CD4-positive, alpha-beta T cell (primary cell): ENCODE results near the gene NSFL1C. TPM values are rescaled to one million over a fixed set of nuclear protein-coding genes. Genes with fewer than 3 reads are reported as not detected.

Experiments used
- ATAC-seq: fragments of 200-7000 bp; cut with Tn5 transposase; one replicate; pipeline ENCODE4 v1.10.0; 2022; ENCODE audit warnings: mild to moderate bottlenecking; ENCODE audit not compliant: poor library complexity
- CTCF ChIA-PET: fragments of 350-600 bp; sonication (Branson Sonifier 250); formaldehyde crosslinking; loops from one replicate; lab custom pipeline; 2021; ENCODE audit warnings: antibody characterized with exemption, inconsistent platforms; lab: Charles Lee
- POLR2A ChIA-PET: fragments of 350-600 bp; sonication (Branson Sonifier 250); formaldehyde crosslinking; loops from one replicate; lab custom pipeline; 2021; ENCODE audit warnings: antibody characterized with exemption, inconsistent platforms; lab: Charles Lee
- DNase-seq, 14 experiments: peaks; one replicate each; pipeline ENCODE4 v3.0.0-alpha.2; 2013 to 2020; ENCODE audit warnings: mixed read lengths in 2 of 14
- H3K27ac ChIP-seq, 2 donors: one replicate each; pipeline versions ENCODE4 v1.5.1 to v1.7.0; 2013; ENCODE audit warnings: low read length in 2 of 2, low read depth in 1 of 2, mild to moderate bottlenecking in 1 of 2
- H3K27me3 ChIP-seq, 2 experiments: 1 replicate in 1 of 2; 2 replicates in 1 of 2; pipeline versions ENCODE4 v1.6.1 to v1.7.0; 2013; ENCODE audit warnings: low read length in 2 of 2, control low read depth in 1 of 2, mild to moderate bottlenecking in 1 of 2, moderate library complexity in 1 of 2; ENCODE audit not compliant: insufficient read depth in 2 of 2, control insufficient read depth in 1 of 2
- H3K36me3 ChIP-seq: one replicate; pipeline ENCODE4 v1.6.1; 2013; ENCODE audit warnings: low read length, control low read depth; ENCODE audit not compliant: insufficient read depth
- H3K4me1 ChIP-seq: one replicate; pipeline ENCODE4 v1.6.1; 2013; ENCODE audit warnings: low read length, control low read depth; ENCODE audit not compliant: insufficient read depth
- H3K4me3 ChIP-seq: one replicate; pipeline ENCODE4 v1.5.1; 2013; ENCODE audit warnings: mild to moderate bottlenecking, low read length, moderate library complexity
- H3K9me3 ChIP-seq, 2 experiments: 1 replicate in 1 of 2; 2 replicates in 1 of 2; pipeline versions ENCODE4 v1.6.1 to v1.7.0; 2013; ENCODE audit warnings: low read length in 2 of 2, mild to moderate bottlenecking in 2 of 2, control low read depth in 1 of 2, moderate library complexity in 1 of 2; ENCODE audit not compliant: control insufficient read depth in 1 of 2, insufficient read depth in 1 of 2
- H3K27ac Mint-ChIP-seq: one replicate; pipeline ENCODE4 v1.8.0; 2020; ENCODE audit warnings: mixed read lengths
- H3K27me3 Mint-ChIP-seq: one replicate; pipeline ENCODE4 v1.8.0; 2021; ENCODE audit warnings: mixed read lengths
- H3K36me3 Mint-ChIP-seq: one replicate; pipeline ENCODE4 v1.8.0; 2021; ENCODE audit warnings: low read depth, mixed read lengths
- H3K4me1 Mint-ChIP-seq: one replicate; pipeline ENCODE4 v1.8.0; 2021; ENCODE audit warnings: low read depth, mixed read lengths
- H3K4me3 Mint-ChIP-seq: one replicate; pipeline ENCODE4 v1.8.0; 2020; ENCODE audit warnings: mild to moderate bottlenecking, mixed read lengths
- H3K9me3 Mint-ChIP-seq: one replicate; pipeline ENCODE4 v1.8.0; 2020; ENCODE audit warnings: mixed read lengths
- intact Hi-C, 2 experiments: fragments of 100-400 bp; cut with DNase I in 1 of 2; cut with micrococcal nuclease in 1 of 2; formaldehyde crosslinking; loops; one replicate each; pipeline versions ENCODE4 v1.15.1 to v1.9.0; 2023 to 2025; cut with DNase I, micrococcal nuclease
- polyA plus RNA-seq, 2 donors: library from polyadenylated mRNA; unstranded; fragments of 120-200 nt; gene quantifications; one replicate each; pipeline ENCODE4 v1.2.1, GENCODE V29; 2013
- total RNA-seq, 174 experiments: library from RNA in 2 of 174; stranded (reverse) in 2 of 174; gene quantifications; one replicate each; pipeline ENCODE4 v1.2.3 and lab custom pipeline; 2021 to 2026
- TF ChIP-seq, protein P1 (sequence below): fragments of 200-600 bp; IDR thresholded peaks from one replicate; pipeline ENCODE4 v1.8.0; 2022; ENCODE audit warnings: antibody characterized with exemption, mild to moderate bottlenecking

Gene NSFL1C
- total RNA-seq (10 to 100 TPM; 53.2 to 53.4 TPM), total RNA-seq (lab: John Stamatoyannopoulos, UW) (21.5 to 136 (median 50.8) reads per million in 172 experiments)
- 50.7 TPM for polyA plus RNA-seq (2013, experiment 1 of 2)
- 52.8 TPM for polyA plus RNA-seq (2013, experiment 2 of 2)

DNA sequence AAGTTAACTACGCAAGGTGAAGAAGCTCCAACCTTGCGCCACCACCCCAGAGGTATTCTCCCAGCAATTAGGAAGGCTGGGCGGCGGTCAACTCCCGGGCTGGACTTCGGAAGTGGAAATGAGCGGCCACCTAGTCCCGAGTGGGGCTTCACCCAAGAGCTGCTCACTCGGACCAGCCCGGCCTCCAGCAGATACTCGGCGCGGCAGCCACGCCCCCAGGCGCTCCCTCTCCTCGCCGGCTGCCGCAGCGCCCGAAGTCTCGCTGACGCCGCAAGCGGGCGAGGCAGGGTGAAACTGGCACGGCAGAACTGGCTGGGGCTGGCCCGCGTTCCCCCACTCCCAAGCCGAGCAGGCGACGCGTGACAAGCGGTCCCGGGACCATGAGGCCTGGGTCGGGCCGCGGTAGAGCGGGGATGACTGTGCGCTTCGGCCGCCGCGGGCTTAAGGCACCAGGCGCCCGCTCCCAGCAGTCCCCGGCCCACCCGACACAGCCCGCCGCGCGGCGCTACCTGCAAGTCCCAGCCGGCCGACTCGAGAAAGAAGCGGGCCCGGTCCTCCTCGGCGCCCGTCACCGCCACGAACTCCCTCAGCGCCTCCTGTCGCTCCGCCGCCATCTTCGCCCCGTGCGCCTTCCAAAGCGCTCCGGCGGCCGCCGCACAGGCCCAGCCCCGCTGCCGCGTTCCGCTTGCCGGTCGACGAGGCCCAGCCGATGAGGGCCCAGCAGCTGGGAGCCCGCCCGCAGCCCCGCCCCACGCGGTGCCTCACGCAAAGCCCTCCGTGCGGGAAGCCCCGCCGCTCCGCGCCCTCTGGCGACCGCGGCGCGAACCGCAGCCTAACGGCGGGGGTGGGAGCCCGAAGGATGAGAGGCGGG lies at the start of gene NSFL1C:
TSS of gene NSFL1C (minus strand) at position 639 of the 871 bp plus-strand sequence. CDS start at position 614, 25 bp downstream.
- POLR2A ChIA-PET, result interaction anchor here (0.6 to 2.3 kb wide), 9 partner anchors 11 to 1004 kb away, joined by 3 to 11 read pairs (median 5); partner anchors contain the start of genes FKBP1A, PSMF1, SNPH and SNRPB
- TF ChIP-seq, protein P1, sequence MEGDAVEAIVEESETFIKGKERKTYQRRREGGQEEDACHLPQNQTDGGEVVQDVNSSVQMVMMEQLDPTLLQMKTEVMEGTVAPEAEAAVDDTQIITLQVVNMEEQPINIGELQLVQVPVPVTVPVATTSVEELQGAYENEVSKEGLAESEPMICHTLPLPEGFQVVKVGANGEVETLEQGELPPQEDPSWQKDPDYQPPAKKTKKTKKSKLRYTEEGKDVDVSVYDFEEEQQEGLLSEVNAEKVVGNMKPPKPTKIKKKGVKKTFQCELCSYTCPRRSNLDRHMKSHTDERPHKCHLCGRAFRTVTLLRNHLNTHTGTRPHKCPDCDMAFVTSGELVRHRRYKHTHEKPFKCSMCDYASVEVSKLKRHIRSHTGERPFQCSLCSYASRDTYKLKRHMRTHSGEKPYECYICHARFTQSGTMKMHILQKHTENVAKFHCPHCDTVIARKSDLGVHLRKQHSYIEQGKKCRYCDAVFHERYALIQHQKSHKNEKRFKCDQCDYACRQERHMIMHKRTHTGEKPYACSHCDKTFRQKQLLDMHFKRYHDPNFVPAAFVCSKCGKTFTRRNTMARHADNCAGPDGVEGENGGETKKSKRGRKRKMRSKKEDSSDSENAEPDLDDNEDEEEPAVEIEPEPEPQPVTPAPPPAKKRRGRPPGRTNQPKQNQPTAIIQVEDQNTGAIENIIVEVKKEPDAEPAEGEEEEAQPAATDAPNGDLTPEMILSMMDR, result peak; percentile 100
- Histone ChIP-seq H3K27ac (peak within 1 kb of the TSS; percentile 41 to 84), H3K4me3 (peak within 1 kb of the TSS; percentile 73), H3K4me1 (peaks cover 34% of the 10 kb centered on the region), H3K36me3 (peaks cover 24% of the 10 kb centered on the region), H3K27me3 (peaks cover 0 to 2% of the 10 kb centered on the region in 2 experiments), H3K9me3 (no peaks in the 10 kb centered on the region)
- CTCF ChIA-PET, result interaction anchor here (0.6 to 2.3 kb wide), 18 partner anchors 15 to 636 kb away, joined by 3 to 16 read pairs (median 4); partner anchors contain the start of genes FKBP1A, SDCBP2, SNPH and STK35
- Mint-ChIP-seq H3K4me3 (peak within 1 kb of the TSS; percentile 88), H3K4me1 (peaks cover 49% of the 10 kb centered on the region), H3K27me3 (peaks cover 10% of the 10 kb centered on the region), H3K9me3 (no peaks in the 10 kb centered on the region), H3K27ac (peak within 1 kb of the TSS; percentile 68), H3K36me3 (peaks cover 43% of the 10 kb centered on the region)
- DNase-seq (peak; percentile 94 to 99 (median 98)), ATAC-seq (peak; percentile 96)
- intact Hi-C loops, result loop anchor here (1.0 to 10.0 kb wide), 12 partner anchors 36 to 1006 kb away; partner anchors contain the start of genes FKBP1A (in 2 of the 2), PSMF1 (in 2 of the 2), FAM110A (in 1 of the 2) and SNRPB (in 1 of the 2)

DNA sequence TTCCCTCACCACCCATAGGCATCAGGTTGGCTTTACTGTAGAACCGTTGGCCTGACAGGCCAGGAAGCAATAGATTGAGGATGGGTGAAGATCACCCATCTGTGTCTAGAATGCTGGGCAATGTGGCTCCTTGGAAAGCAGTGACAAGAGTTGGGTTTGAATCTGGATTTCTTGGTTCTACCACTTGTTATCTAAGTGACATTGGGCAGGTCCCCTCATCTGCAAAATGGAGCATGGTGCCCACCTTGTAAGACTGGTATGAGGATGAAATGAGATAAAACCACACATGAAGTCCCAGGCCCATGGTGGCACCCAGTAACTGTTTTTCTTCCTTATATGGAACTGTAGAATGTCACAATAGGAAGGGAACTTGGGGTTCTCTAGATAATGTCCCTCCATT lies 47.2 kb upstream of the NSFL1C start:
- H3K4me1 Mint-ChIP-seq, result no peaks in the 10 kb centered on the region
- Histone ChIP-seq H3K9me3 (no peaks in the 10 kb centered on the region), H3K4me1 (no peaks in the 10 kb centered on the region), H3K27me3 (peaks cover 5 to 7% of the 10 kb centered on the region in 2 experiments), H3K4me3 (no peak overlapping the region), H3K27ac (no peak overlapping the region), H3K36me3 (no peaks in the 10 kb centered on the region)
- peaks cover 4% of the 10 kb centered on the region for H3K9me3 Mint-ChIP-seq
- H3K36me3 Mint-ChIP-seq, result no peaks in the 10 kb centered on the region
- H3K27ac Mint-ChIP-seq, result no peak overlapping the region
- POLR2A ChIA-PET, result no interaction called here
- TF ChIP-seq, protein P1, result no peak
- intact Hi-C loops, result no loop called here
- CTCF ChIA-PET, result interaction anchor here (1.4 kb wide), 1 partner anchor 10 kb away, joined by 4 read pairs; no protein-coding TSS in a partner anchor
- no peak overlapping the region for H3K4me3 Mint-ChIP-seq
- ATAC-seq (no peak), DNase-seq (no peak)
- no peaks in the 10 kb centered on the region for H3K27me3 Mint-ChIP-seq

DNA sequence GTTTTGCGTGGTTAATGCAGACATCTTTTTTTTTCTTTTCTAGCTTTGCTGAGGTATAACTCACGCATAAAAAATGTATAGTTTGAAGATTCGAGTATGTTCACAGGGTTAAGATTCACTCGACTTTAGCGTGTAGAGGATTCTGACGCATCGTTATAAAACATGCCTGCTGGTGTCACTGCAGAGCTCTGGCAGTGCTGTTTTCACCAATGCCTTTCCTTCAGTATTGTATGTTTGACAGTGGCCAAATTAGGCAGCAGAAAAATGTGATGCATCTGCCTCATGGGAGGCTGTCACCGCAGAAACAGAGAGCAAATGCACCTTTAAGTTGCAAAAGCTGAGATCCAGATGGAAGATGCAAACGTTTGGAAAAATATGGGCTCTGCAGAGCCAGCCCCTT lies 42.6 kb upstream of the NSFL1C start:
- Histone ChIP-seq H3K27me3 (peaks cover 0 to 3% of the 10 kb centered on the region in 2 experiments), H3K36me3 (no peaks in the 10 kb centered on the region), H3K4me1 (no peaks in the 10 kb centered on the region), H3K27ac (no peak overlapping the region), H3K4me3 (no peak overlapping the region), H3K9me3 (no peaks in the 10 kb centered on the region)
- Mint-ChIP-seq H3K27ac (no peak overlapping the region), H3K4me1 (no peaks in the 10 kb centered on the region), H3K9me3 (peaks cover 4% of the 10 kb centered on the region), H3K36me3 (no peaks in the 10 kb centered on the region), H3K27me3 (no peaks in the 10 kb centered on the region), H3K4me3 (no peak overlapping the region)
- DNase-seq, result peak in 10 of 14 experiments; percentile 3 to 58 (median 23)
- ATAC-seq, result peak; percentile 84
- POLR2A ChIA-PET, result interaction anchor here (0.9 to 1.8 kb wide), 2 partner anchors 225 to 268 kb away, joined by 5 to 6 read pairs; no protein-coding TSS in a partner anchor
- intact Hi-C loops, result loop anchor here (1.0 to 5.0 kb wide), 3 partner anchors 128 to 268 kb away; no protein-coding TSS in a partner anchor
- CTCF ChIA-PET, result interaction anchor here (1.1 to 3.5 kb wide), 5 partner anchors 13 to 268 kb away, joined by 3 to 25 read pairs (median 3); no protein-coding TSS in a partner anchor
- TF ChIP-seq, protein P1, result peak; percentile 57
